Stomach (tissue), 4 donors: ENCODE measurements around the gene PPP3CA.

Experiments used
- CTCF ChIP-seq, 7 experiments: fragments of 450-650 bp in 4 of 7; fragments of 200-600 bp in 3 of 7; sonication (generic) in 3 of 7; IDR thresholded peaks; one replicate each; pipeline ENCODE4 v1.5.1; 2016 to 2019; ENCODE audit warnings: antibody characterized with exemption in 7 of 7, control low read depth in 2 of 7, mild to moderate bottlenecking in 1 of 7
- EP300 ChIP-seq: sonication (generic); formaldehyde crosslinking; IDR thresholded peaks from one replicate; pipeline ENCODE4 v1.6.1; 2017; ENCODE audit warnings: antibody characterized with exemption
- POLR2A ChIP-seq, 4 donors: fragments of 450-650 bp; IDR thresholded peaks; one replicate each; pipeline ENCODE4 v1.6.1; 2016; ENCODE audit warnings: antibody characterized with exemption in 4 of 4, control low read depth in 2 of 4, mild to moderate bottlenecking in 1 of 4, moderate library complexity in 1 of 4

GRCh38 chr4:101326576-101326975 lies 20.8 kb downstream of the PPP3CA start:
- TF ChIP-seq EP300 (no peak), CTCF (IDR thresholded peaks at IDR 0.05) (no peak), POLR2A (IDR thresholded peaks at IDR 0.05) (no peak)
